K562 (cell line): Measurements from ENCODE around the gene DYNC2H1. TPM values are rescaled to one million over a fixed set of nuclear protein-coding genes. Genes with fewer than 3 reads are reported as not detected.
"Not testable (repeated sequence)": the region's sequence is repeated elsewhere in the genome, so short reads cannot be mapped to it uniquely, and the experiment has no call there.

Experiments
- ATAC-seq: fragments of 200-7000 bp; cut with Tn5 transposase; 3 replicates; pipeline ENCODE4 v1.9.1; 2020; ENCODE audit warnings: moderate library complexity
- BruUV-seq: library from RNA; stranded (reverse); fragments of 400-500 nt; replicated peaks from 2 replicates; lab custom pipeline; 2021; lab: Mats Ljungman, UMichigan
- CTCF ChIA-PET: fragments of 300-600 bp; formaldehyde crosslinking; extraction: SDS; loops from one replicate; lab custom pipeline; 2021; ENCODE audit warnings: low intra/inter-chr PET ratio; lab: Yijun Ruan, JAX
- POLR2A ChIA-PET: fragments of 300-600, 350-650 bp; sonication (Branson Sonifier 250); formaldehyde crosslinking; extraction: SDS; loops from one replicate; lab custom pipeline; 2021; ENCODE audit warnings: antibody characterized with exemption, inconsistent platforms; lab: Yijun Ruan, JAX
- DNase-seq, 4 experiments: peaks; one replicate each; pipeline versions ENCODE4 v3.0.0 to v3.0.0-alpha.2; 2011 to 2018; ENCODE audit warnings: low spot score in 3 of 4, mixed read lengths in 3 of 4; ENCODE audit errors: extremely low read depth in 1 of 4
- FAIRE-seq: peaks from 2 replicates; lab custom pipeline; 2011; peaks lifted over from hg19 to GRCh38; lab: Jason Lieb, UNC
- H2AFZ ChIP-seq: 2 replicates; pipeline ENCODE4 v1.6.0; 2011; ENCODE audit warnings: low read depth, low read length, control low read depth, inconsistent platforms
- H3K27ac ChIP-seq: fragments of 200-600 bp; 3 replicates; pipeline ENCODE4 v1.8.0; 2011; ENCODE audit warnings: low read depth, mild to moderate bottlenecking, control low read depth, inconsistent platforms, low read length, moderate library complexity, mixed read lengths; ENCODE audit errors: extremely low read depth
- H3K27me3 ChIP-seq, 2 experiments: fragments of 300-600 bp in 1 of 2; 2 replicates in 1 of 2; 3 replicates in 1 of 2; pipeline versions ENCODE4 v1.6.0 to v1.8.0; 2011; ENCODE audit warnings: inconsistent platforms in 2 of 2, low read length in 2 of 2, mild to moderate bottlenecking in 1 of 2, mixed read lengths in 1 of 2, moderate library complexity in 1 of 2; ENCODE audit not compliant: control insufficient read depth in 2 of 2, insufficient read depth in 2 of 2
- H3K36me3 ChIP-seq: fragments of 300-600 bp; 3 replicates; pipeline ENCODE4 v1.8.0; 2011; ENCODE audit warnings: mild to moderate bottlenecking, low read length, inconsistent platforms; ENCODE audit not compliant: control insufficient read depth, insufficient read depth
- H3K4me1 ChIP-seq, 2 experiments: fragments of 200-600 bp in 1 of 2; replicated peaks in 1 of 2; 2 replicates in 1 of 2; 3 replicates in 1 of 2; pipeline versions ENCODE4 v1.5.1 to v1.8.0; 2011; ENCODE audit warnings: inconsistent platforms in 2 of 2, low read length in 2 of 2, mild to moderate bottlenecking in 1 of 2, mixed read lengths in 1 of 2, moderate library complexity in 1 of 2; ENCODE audit not compliant: control insufficient read depth in 2 of 2, insufficient read depth in 2 of 2
- H3K4me2 ChIP-seq: 2 replicates; pipeline ENCODE4 v1.6.1; 2011; ENCODE audit warnings: low read length, control low read depth, inconsistent platforms, mixed read lengths; ENCODE audit not compliant: insufficient read depth
- H3K4me3 ChIP-seq: fragments of 200-600 bp; sonication (generic), shearing (Covaris generic); 2 replicates; pipeline ENCODE4 v1.5.1; 2016; ENCODE audit warnings: control low read depth, inconsistent platforms
- H3K79me2 ChIP-seq: fragments of 200-600 bp; 3 replicates; pipeline ENCODE4 v1.8.0; 2011; ENCODE audit warnings: low read length, inconsistent platforms; ENCODE audit not compliant: control insufficient read depth, insufficient read depth
- H3K9ac ChIP-seq, 2 experiments: 2 replicates each; pipeline versions ENCODE4 v1.6.0 to v1.6.1; 2011; ENCODE audit warnings: low read depth in 2 of 2, low read length in 2 of 2, control low read depth in 1 of 2, inconsistent platforms in 1 of 2, mild to moderate bottlenecking in 1 of 2, mixed read lengths in 1 of 2; ENCODE audit not compliant: insufficient read depth in 1 of 2
- H3K9me1 ChIP-seq: one replicate; pipeline ENCODE4 v1.6.0; 2011; ENCODE audit warnings: inconsistent platforms, mild to moderate bottlenecking, low read length, moderate library complexity; ENCODE audit not compliant: control insufficient read depth, insufficient read depth
- H3K9me3 ChIP-seq: replicated peaks from 2 replicates; pipeline ENCODE4 v1.5.1; 2011; ENCODE audit warnings: low read depth, low read length, inconsistent platforms; ENCODE audit not compliant: control insufficient read depth, insufficient read depth
- H4K20me1 ChIP-seq: replicated peaks from 2 replicates; pipeline ENCODE4 v1.6.1; 2011; ENCODE audit warnings: low read length, inconsistent platforms, mixed read lengths; ENCODE audit not compliant: control insufficient read depth, insufficient read depth
- ADNP ChIP-seq: fragments of 200-800 bp; sonication (Bioruptor generic); IDR thresholded peaks from 2 replicates; pipeline ENCODE4 v1.6.1; 2016; ENCODE audit warnings: missing genetic modification characterization, missing compliant biosample characterization
- ERF ChIP-seq: fragments of 450-650 bp; formaldehyde crosslinking; IDR thresholded peaks from 2 replicates; pipeline ENCODE4 v1.4.0; 2020; ENCODE audit warnings: mild to moderate bottlenecking, mixed read lengths
- NBN ChIP-seq: fragments of 450-650 bp; IDR thresholded peaks from 2 replicates; pipeline ENCODE4 v1.6.1; 2016; ENCODE audit warnings: low read depth, mild to moderate bottlenecking
- WGBS: fragments of 100-300 bp; shearing (Covaris generic); methylation state at CpG from one replicate; pipeline ENCODE4 v1.1.6; 2016; ENCODE audit warnings: low coverage, mixed read lengths; ENCODE audit not compliant: insufficient coverage; ENCODE audit errors: missing lambda C conversion rate; 5-methylcytosine and 5-hydroxymethylcytosine counted together
- in situ Hi-C: fragments of 300-500 bp; cut with MboI; formaldehyde crosslinking; loops from 4 replicates; pipeline ENCODE4 v1.15.0; 2018; ENCODE audit warnings: inconsistent platforms, mixed read lengths
- intact Hi-C: fragments of 100-400 bp; cut with micrococcal nuclease; formaldehyde crosslinking; loops from 2 replicates; pipeline ENCODE4 v1.14.2; 2022
- polyA plus RNA-seq, 8 experiments: library from polyadenylated mRNA; depleted of rRNA in 4 of 8; stranded (reverse) in 5 of 8; unstranded in 3 of 8; fragments of >200 nt; fragmentation: Nextera tagmentation in 2 of 8; fragmentation: Illumina TruSeq in 1 of 8; extraction: Ambion mirVana in 2 of 8; extraction: Trizol in 1 of 8; gene quantifications; 2 replicates each; pipeline versions ENCODE4 v1.2.1 to v1.2.3, GENCODE V29; 2011 to 2014; ENCODE audit warnings: inconsistent platforms in 1 of 8, missing spikeins in 1 of 8
- total RNA-seq, 7 experiments: library from RNA; depleted of rRNA in 6 of 7; stranded (reverse); fragments of >200 nt in 6 of 7; fragmentation: Illumina TruSeq in 2 of 7; extraction: Trizol in 2 of 7; gene quantifications; 2 replicates each; pipeline versions ENCODE4 v1.2.1 to v1.2.3, GENCODE V29; 2011 to 2021; ENCODE audit warnings: low replicate concordance in 1 of 7
- TF ChIP-seq, protein P1 (sequence below): fragments of 450-650 bp; IDR thresholded peaks from 2 replicates; pipeline ENCODE4 v1.6.1; 2018; ENCODE audit warnings: mild to moderate bottlenecking, low read depth; ENCODE audit not compliant: partially characterized antibody
- TF ChIP-seq, protein P2 (sequence below): sonication (generic); formaldehyde crosslinking; IDR thresholded peaks from 2 replicates; pipeline ENCODE4 v1.8.1; 2023; ENCODE audit warnings: mild to moderate bottlenecking, missing genetic modification reagents

The DYNC2H1 gene
- total and polyA plus RNA-seq, 9 of the 15 experiments (the other 6 are each of a cell fraction or from before 2014, with no cell fraction given) = 0.08 to 0.64 (median 0.20) TPM

DNA sequence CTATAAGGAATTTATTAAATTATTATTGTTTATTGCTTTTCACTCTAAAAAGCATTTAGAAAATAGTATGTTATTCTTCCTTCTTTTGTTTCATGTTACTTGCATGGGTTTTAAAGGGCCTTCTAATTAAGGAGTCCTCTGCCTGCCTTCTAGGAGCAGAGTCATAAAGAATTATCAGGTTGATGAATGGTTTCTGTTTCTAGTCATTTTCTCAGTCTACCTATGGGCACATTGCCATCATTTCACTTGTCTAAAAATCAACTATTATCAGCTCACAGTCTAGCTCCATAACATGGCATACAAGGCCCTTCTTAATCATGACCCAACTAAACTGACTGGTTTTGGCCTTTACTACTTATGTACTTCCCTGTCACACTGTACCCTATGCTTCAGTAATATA is 16.2 kb downstream of the DYNC2H1 start:
- Histone ChIP-seq H3K27ac (no peak overlapping the region), H3K4me1 (no peaks in the 10 kb centered on the region), H3K4me3 (no peak overlapping the region), H3K79me2 (no peaks in the 10 kb centered on the region), H3K4me2 (no peak overlapping the region), H3K36me3 (no peaks in the 10 kb centered on the region), H2AFZ (no peak overlapping the region), H3K9me1 (no peaks in the 10 kb centered on the region)
- CTCF ChIA-PET = no interaction called here
- no peak for DNase-seq
- no TSS peak for BruUV-seq
- in situ Hi-C loops = no loop called here
- intact Hi-C loops = no loop called here
- TF ChIP-seq, protein P1, sequence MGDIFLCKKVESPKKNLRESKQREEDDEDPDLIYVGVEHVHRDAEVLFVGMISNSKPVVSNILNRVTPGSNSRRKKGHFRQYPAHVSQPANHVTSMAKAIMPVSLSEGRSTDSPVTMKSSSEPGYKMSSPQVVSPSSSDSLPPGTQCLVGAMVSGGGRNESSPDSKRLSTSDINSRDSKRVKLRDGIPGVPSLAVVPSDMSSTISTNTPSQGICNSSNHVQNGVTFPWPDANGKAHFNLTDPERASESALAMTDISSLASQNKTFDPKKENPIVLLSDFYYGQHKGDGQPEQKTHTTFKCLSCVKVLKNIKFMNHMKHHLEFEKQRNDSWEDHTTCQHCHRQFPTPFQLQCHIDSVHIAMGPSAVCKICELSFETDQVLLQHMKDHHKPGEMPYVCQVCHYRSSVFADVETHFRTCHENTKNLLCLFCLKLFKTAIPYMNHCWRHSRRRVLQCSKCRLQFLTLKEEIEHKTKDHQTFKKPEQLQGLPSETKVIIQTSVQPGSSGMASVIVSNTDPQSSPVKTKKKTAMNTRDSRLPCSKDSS = no peak
- TF ChIP-seq, protein P2, sequence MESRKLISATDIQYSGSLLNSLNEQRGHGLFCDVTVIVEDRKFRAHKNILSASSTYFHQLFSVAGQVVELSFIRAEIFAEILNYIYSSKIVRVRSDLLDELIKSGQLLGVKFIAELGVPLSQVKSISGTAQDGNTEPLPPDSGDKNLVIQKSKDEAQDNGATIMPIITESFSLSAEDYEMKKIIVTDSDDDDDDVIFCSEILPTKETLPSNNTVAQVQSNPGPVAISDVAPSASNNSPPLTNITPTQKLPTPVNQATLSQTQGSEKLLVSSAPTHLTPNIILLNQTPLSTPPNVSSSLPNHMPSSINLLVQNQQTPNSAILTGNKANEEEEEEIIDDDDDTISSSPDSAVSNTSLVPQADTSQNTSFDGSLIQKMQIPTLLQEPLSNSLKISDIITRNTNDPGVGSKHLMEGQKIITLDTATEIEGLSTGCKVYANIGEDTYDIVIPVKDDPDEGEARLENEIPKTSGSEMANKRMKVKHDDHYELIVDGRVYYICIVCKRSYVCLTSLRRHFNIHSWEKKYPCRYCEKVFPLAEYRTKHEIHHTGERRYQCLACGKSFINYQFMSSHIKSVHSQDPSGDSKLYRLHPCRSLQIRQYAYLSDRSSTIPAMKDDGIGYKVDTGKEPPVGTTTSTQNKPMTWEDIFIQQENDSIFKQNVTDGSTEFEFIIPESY (CRISPR knock-in tag) = no peak
- TF ChIP-seq ADNP (tag) (no peak), ERF (CRISPR knock-in tag) (no peak), NBN (no peak)
- TF ChIP-seq, all 486 proteins: peak for 0
- POLR2A ChIA-PET = no interaction called here
- H3K9me3 ChIP-seq = no peaks in the 10 kb centered on the region
- FAIRE-seq (no peak), ATAC-seq (no peak)
- H3K27me3 ChIP-seq = no peaks in the 10 kb centered on the region
- no peak overlapping the region for H3K9ac ChIP-seq
- no peaks in the 10 kb centered on the region for H4K20me1 ChIP-seq

GRCh38 chr11:103141986-103142385 is 32.8 kb downstream of the DYNC2H1 start:
- H4K20me1 ChIP-seq, H3K79me2 ChIP-seq, H2AFZ ChIP-seq, BruUV-seq, H3K9me1 ChIP-seq, H3K9ac ChIP-seq, H3K27ac ChIP-seq, POLR2A ChIA-PET, CTCF ChIA-PET, H3K9me3 ChIP-seq, ATAC-seq, H3K4me3 ChIP-seq, DNase-seq, H3K36me3 ChIP-seq, intact Hi-C loops, FAIRE-seq, H3K4me1 ChIP-seq, H3K4me2 ChIP-seq, in situ Hi-C loops, H3K27me3 ChIP-seq: not testable (repeated sequence)
- WGBS = 0% methylated on average over 6 of the region's 13 CpGs
